Activated CD4-positive, alpha-beta memory T cell treated with anti-CD3 and anti-CD28 coated beads for 36 hours (primary cell): ENCODE measurements around the gene IGFALS. TPM values are rescaled to one million over a fixed set of nuclear protein-coding genes. Genes with fewer than 3 reads are reported as not detected.

Source experiments
- CTCF ChIA-PET: fragments of 350-600 bp; sonication (Branson Sonifier 250); formaldehyde crosslinking; loops from one replicate; lab custom pipeline; 2021; ENCODE audit warnings: antibody characterized with exemption, inconsistent platforms; lab: Charles Lee
- POLR2A ChIA-PET: fragments of 350-600 bp; sonication (Branson Sonifier 250); formaldehyde crosslinking; loops from one replicate; lab custom pipeline; 2021; ENCODE audit warnings: antibody characterized with exemption; lab: Charles Lee
- DNase-seq: peaks from one replicate; pipeline ENCODE4 v3.0.0-alpha.2; 2020
- H3K27ac Mint-ChIP-seq: one replicate; pipeline ENCODE4 v1.8.0; 2021; ENCODE audit warnings: mixed read lengths
- H3K27me3 Mint-ChIP-seq: one replicate; pipeline ENCODE4 v1.8.0; 2021; ENCODE audit warnings: mixed read lengths
- H3K36me3 Mint-ChIP-seq: one replicate; pipeline ENCODE4 v1.8.0; 2021; ENCODE audit warnings: mixed read lengths
- H3K4me1 Mint-ChIP-seq: one replicate; pipeline ENCODE4 v1.8.0; 2021; ENCODE audit warnings: low read depth, mixed read lengths
- H3K4me3 Mint-ChIP-seq: one replicate; pipeline ENCODE4 v1.8.0; 2021; ENCODE audit warnings: mild to moderate bottlenecking, mixed read lengths
- H3K9me3 Mint-ChIP-seq: one replicate; pipeline ENCODE4 v1.8.0; 2021; ENCODE audit warnings: mixed read lengths
- intact Hi-C: fragments of 100-400 bp; cut with micrococcal nuclease; formaldehyde crosslinking; loops from one replicate; pipeline ENCODE4 v1.15.1; 2023
- total RNA-seq, 2 experiments: library from RNA; stranded (reverse); gene quantifications; one replicate each; pipeline ENCODE4 v1.2.3, GENCODE V29; 2021

IGFALS gene
- total RNA-seq, 2 experiments from 2014 or later, result not detected

DNA sequence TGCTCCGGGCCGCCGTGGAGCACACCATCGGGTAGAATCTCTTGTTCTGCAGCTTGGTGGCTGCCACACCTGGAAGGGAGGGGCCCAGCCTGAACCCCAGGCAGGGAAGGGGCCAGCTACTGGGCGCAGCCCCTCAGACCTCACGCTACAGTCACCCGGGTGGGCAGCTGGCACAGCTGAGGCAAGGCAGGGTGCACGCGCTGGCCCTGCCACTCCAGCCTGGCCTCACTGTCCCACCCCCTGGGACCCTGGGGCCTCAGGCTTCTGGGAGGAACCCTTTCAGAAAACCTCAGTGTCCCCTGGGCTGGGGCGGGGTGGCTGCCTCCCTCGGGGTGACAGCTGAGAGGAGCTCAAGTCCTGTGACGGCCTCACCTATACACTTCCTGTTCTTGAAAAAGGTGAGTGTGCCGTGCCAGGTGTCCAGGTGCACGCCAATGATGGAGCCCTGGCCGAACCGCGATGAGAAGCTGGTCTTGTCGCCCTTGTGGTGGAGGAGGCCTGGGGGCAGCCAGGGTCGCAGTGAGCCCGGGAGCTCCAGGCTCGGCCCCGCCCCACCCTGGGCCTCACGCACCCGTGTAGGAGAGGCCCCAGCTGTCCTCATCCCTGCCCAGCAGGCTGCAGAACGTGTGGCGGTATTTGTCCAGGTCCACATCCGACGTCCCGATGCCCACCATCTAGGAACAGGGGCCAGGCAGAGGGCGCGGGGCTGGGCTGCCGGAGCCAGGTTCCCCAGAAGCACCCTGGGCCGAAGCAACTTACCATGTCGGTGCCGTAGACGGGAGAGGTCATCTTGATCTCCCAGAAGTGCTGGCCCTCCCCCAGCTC, 15.9 kb downstream of the IGFALS start:
- peaks cover 11% of the 10 kb centered on the region for H3K4me1 Mint-ChIP-seq
- H3K27me3 Mint-ChIP-seq, result no peaks in the 10 kb centered on the region
- H3K4me3 Mint-ChIP-seq, result no peak overlapping the region
- POLR2A ChIA-PET, result no interaction called here
- no peak for DNase-seq
- CTCF ChIA-PET, result no interaction called here
- no peak overlapping the region for H3K27ac Mint-ChIP-seq
- no peaks in the 10 kb centered on the region for H3K36me3 Mint-ChIP-seq
- no peaks in the 10 kb centered on the region for H3K9me3 Mint-ChIP-seq
- intact Hi-C loops, result no loop called here

DNA sequence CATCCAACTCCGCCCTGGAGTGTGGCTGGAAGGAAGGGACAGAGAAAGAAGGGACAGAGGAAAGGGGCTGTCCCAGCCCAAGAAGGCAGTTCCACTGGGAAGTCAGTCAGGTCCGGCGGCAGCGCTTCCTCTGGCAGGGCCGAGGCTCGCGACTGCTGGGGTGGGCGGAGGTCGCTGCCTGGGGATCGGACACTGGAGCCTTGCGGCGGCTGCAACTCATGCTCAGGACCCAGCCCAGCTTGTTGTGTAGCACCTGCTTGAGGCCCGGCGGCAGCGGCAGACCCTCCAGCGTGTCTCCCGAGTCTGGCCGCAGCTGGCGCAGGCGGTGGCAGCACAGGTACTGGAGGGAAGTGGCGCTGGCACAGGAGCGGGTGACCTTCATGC, 16.5 kb downstream of the IGFALS start:
- intact Hi-C loops, result no loop called here
- Mint-ChIP-seq H3K27ac (peak overlapping the region; percentile 18), H3K36me3 (peaks cover 6% of the 10 kb centered on the region), H3K4me3 (no peak overlapping the region), H3K4me1 (peaks cover 11% of the 10 kb centered on the region), H3K9me3 (no peaks in the 10 kb centered on the region), H3K27me3 (no peaks in the 10 kb centered on the region)
- no peak for DNase-seq
- ChIA-PET POLR2A (no interaction called here), CTCF (no interaction called here)

DNA sequence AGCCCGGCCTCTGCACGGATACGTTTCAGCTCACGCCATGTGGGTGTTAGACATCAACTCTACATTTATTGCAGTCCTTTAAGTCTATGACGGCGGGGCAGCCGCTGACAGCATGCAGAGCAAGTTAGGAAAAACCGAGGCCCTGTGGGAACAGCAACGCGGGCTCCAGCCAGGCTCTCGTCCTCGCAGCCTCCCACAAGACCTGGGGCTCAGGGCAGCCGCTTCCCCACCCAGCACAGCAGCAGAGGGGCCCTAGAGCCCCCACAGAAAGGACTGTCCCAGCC, 16.9 kb downstream of the IGFALS start:
- CTCF ChIA-PET, result no interaction called here
- H3K4me1 Mint-ChIP-seq, result peaks cover 9% of the 10 kb centered on the region
- no peaks in the 10 kb centered on the region for H3K27me3 Mint-ChIP-seq
- peaks cover 9% of the 10 kb centered on the region for H3K36me3 Mint-ChIP-seq
- H3K9me3 Mint-ChIP-seq, result no peaks in the 10 kb centered on the region
- peak overlapping the region; percentile 18 for H3K27ac Mint-ChIP-seq
- H3K4me3 Mint-ChIP-seq, result no peak overlapping the region
- POLR2A ChIA-PET, result no interaction called here
- DNase-seq, result no peak
- intact Hi-C loops, result no loop called here

DNA sequence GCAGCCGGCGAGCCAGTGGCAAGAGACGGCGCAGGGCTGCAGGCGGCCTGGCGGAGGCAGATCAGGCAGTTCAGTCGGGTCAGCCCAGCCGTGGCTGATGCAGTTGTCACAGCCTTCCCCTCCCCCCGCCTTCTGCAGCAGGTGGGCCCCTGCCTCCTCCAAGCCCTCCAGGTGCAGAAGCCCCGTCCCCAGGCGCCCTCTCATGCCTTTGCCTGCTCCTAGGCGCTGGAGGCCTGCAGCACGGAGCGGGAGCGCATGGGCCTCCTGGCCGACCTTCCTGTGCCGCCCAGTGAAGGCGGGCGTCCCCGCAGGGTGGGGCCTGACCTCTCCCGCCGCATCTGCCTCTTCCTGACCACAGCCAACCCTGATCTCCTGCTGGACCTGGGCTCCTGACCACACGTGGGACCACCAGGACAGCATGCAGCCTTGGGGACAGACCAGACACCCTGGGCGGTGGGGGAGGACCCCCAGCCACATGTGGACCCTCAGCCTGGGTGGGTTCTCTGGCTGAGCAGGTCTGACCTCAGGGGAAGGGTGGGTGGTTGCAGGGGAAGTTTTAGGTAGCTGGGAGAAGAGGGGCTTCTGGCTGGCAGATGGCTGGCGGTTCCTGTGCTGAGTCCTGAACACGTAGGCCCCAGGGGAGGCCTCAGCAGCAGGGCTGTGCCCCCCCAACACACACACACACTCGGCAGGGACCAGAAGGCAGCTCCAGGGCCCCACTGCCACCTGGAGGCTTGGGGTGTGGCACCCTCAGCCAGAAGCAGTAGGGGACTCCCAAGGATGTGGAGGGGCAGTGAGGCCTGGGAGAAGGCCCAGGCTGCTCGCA, 17.4 kb downstream of the IGFALS start:
- POLR2A ChIA-PET, result no interaction called here
- no peak overlapping the region for H3K4me3 Mint-ChIP-seq
- H3K27me3 Mint-ChIP-seq, result no peaks in the 10 kb centered on the region
- H3K4me1 Mint-ChIP-seq, result peaks cover 3% of the 10 kb centered on the region
- intact Hi-C loops, result no loop called here
- no peak for DNase-seq
- no peaks in the 10 kb centered on the region for H3K9me3 Mint-ChIP-seq
- H3K36me3 Mint-ChIP-seq, result peaks cover 9% of the 10 kb centered on the region
- no peak overlapping the region for H3K27ac Mint-ChIP-seq
- CTCF ChIA-PET, result interaction anchor here (1.2 kb wide), 1 partner anchor 154 kb away, joined by 3 read pairs; no protein-coding TSS in a partner anchor

DNA sequence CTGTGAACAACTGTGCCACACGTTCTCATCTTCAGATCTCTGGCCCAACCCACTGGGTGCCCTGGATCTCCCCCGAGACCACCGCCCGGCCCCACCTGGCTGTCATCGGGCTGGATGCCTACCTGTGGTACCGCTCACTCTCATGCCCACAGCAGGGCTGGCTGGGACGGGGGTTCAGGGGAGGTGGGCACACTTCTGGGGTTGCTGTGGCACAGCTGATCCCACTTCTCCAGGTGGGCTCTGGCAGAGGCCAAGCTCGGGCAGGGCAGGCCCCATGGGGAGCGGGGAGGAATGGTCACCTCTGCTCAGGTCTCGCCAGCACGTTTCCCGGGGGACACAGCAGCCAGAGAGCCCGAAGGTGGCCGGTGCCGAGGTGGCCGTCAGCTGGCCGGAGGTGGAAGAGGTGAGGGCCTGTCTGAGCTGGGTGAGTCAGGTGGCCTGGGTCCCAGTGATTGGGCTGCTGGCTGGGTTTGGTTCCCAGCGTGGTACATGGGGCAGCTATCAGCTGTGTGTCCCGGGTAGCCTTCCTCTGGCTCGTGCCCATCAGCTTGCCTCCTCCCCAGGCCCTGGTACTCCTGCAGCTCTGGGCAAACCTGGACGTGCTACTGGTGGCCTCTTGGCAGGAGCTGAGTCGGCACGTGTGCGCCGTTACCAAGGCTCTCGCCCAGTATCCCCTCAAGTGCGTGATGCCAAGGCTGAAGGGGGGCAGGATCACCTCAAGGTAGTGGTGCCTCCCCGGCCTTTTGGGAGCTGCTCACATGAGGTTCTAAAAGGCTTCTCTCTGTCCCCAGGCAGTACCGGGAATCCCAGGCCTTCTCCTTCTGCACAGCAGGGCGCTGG, 18.3 kb downstream of the IGFALS start:
- Mint-ChIP-seq H3K4me3 (no peak overlapping the region), H3K9me3 (no peaks in the 10 kb centered on the region), H3K27me3 (no peaks in the 10 kb centered on the region), H3K36me3 (peaks cover 13% of the 10 kb centered on the region), H3K4me1 (peaks cover 3% of the 10 kb centered on the region), H3K27ac (no peak overlapping the region)
- CTCF ChIA-PET, result interaction anchor here (0.6 to 4.8 kb wide), 4 partner anchors 8 to 155 kb away, joined by 3 to 42 read pairs (median 4); partner anchors contain the start of genes NUBP2 and SPSB3
- intact Hi-C loops, result no loop called here
- POLR2A ChIA-PET, result no interaction called here
- DNase-seq, result no peak

DNA sequence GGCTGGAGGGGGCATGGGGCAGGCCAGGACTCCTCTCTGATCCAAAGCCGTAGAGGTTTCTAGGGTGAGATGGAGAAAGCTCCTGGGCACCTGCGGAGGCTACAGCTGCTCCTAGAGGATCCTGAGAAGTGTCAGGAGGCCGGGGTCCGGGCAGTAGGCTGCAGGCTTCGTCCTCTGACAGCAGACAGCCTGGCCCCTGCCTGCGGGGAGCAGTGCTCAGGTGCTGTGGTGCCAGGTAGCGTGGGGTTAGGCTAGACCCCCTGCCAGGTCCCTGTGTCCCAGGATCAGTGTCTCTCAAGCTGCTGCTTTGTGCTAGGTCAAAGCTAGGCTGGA, 19.1 kb downstream of the IGFALS start:
- ChIA-PET CTCF (interaction anchor here (1.0 to 4.8 kb wide), 2 partner anchors 9 to 155 kb away, joined by 4 to 42 read pairs; partner anchors contain the start of genes NUBP2 and SPSB3), POLR2A (interaction anchor here (1.0 kb wide), 1 partner anchor 8 kb away, joined by 8 read pairs; the partner anchor contains the start of genes NUBP2 and SPSB3)
- DNase-seq, result no peak
- H3K4me1 Mint-ChIP-seq, result peaks cover 6% of the 10 kb centered on the region
- intact Hi-C loops, result loop anchor here (5.0 kb wide), 1 partner anchor 162 kb away; the partner anchor contains the start of genes CRAMP1 and IFT140
- H3K4me3 Mint-ChIP-seq, result no peak overlapping the region
- H3K9me3 Mint-ChIP-seq, result no peaks in the 10 kb centered on the region
- H3K27me3 Mint-ChIP-seq, result no peaks in the 10 kb centered on the region
- peaks cover 15% of the 10 kb centered on the region for H3K36me3 Mint-ChIP-seq
- H3K27ac Mint-ChIP-seq, result no peak overlapping the region

DNA sequence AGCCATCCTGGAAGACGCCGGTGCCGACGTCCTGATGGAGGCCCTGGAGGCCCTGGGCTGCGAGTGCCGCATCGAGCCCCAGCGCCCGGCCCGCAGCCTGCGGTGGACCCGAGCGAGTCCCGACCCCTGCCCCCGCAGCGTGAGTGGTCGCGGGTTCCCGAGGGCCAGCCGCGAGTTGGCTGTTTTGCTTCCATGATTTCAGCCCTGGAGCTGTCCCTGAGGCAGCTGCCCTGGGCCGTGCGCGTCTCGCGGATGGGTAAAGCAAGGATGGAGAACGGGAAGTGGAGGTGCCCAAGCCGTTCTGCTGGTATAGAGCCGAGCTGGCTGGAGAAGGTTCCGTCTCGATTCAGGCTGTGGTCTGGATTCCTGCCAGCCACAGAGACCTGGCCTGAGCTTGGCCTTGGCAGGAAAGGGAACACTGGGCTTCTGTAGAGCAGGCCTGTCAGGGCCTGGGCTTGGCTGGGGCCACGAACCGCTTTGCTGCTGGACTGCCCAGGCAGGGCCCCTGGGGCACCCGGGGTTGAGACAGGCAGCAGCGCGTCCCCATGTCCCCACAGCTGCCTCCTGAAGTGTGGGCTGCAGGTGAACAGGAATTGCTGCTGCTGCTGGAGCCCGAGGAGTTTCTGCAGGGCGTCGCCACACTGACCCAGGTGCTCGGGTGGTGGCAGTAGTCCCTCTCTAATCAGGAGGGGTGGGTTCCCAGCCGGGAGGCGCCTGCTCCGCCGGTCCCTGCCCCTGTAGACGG, 19.6 kb downstream of the IGFALS start:
- peak; percentile 38 for DNase-seq
- peaks cover 6% of the 10 kb centered on the region for H3K4me1 Mint-ChIP-seq
- POLR2A ChIA-PET, result interaction anchor here (1.0 kb wide), 1 partner anchor 9 kb away, joined by 8 read pairs; the partner anchor contains the start of genes NUBP2 and SPSB3
- H3K9me3 Mint-ChIP-seq, result no peaks in the 10 kb centered on the region
- H3K36me3 Mint-ChIP-seq, result peaks cover 15% of the 10 kb centered on the region
- H3K4me3 Mint-ChIP-seq, result peak overlapping the region; percentile 94
- intact Hi-C loops, result loop anchor here (1.0 to 5.0 kb wide), 3 partner anchors 8 to 353 kb away; partner anchors contain the start of genes CRAMP1, IFT140, NUBP2 and SPSB3
- CTCF ChIA-PET, result interaction anchor here (0.7 to 4.8 kb wide), 5 partner anchors 9 to 381 kb away, joined by 3 to 42 read pairs (median 4); partner anchors contain the start of genes MAPK8IP3, NUBP2, SPSB3 and TRAF7
- H3K27me3 Mint-ChIP-seq, result no peaks in the 10 kb centered on the region
- peak overlapping the region; percentile 69 for H3K27ac Mint-ChIP-seq

DNA sequence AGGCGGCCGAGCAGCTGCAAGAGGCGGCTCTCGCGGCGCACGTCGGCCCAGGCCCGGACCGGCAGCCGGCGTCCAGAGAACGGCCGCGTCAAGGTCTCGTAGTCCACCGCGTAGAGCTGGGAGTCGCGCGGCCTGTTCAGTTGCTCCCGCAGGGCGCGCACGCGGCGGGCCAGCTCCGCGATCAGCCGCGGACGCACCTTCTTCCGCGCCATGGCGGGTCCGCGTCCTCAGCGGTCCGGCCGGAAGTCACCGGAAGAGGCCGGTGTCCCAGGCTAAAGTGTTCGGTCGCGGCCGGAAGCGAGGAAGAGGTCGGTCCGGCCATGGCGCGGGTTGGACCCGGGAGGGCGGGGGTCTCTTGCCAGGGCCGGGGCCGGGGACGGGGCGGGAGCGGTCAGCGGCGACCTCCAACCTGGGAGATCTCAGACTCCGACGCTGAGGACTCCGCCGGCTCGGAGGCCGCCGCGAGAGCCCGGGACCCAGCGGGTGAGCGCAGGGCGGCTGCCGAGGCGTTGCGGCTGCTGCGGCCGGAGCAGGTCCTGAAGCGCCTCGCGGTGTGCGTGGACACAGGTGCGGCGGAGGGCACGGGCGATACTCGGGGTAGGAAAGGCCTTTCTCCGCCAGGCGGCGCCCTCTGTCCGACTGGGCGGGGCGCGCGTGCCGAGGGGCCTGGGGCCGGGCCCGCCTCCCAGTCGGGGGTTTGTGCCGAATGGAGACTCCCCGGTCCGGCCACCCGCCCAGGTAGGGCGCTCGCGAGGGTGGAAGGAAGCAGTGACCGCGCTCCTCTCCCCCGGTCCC, 20.4 kb downstream of the IGFALS start, which contains the start of gene MRPS34:
TSS of gene MRPS34 (minus strand) at position 227 of the 795 bp plus-strand sequence. CDS start at position 212, 15 bp downstream.
- H3K4me3 Mint-ChIP-seq, result peak within 1 kb of the TSS; percentile 94
- H3K27ac Mint-ChIP-seq, result peak within 1 kb of the TSS; percentile 94
- peak; percentile 87 for DNase-seq
- H3K36me3 Mint-ChIP-seq, result peaks cover 16% of the 10 kb centered on the region
- ChIA-PET POLR2A (interaction anchor here (1.0 to 5.3 kb wide), 4 partner anchors 8 to 192 kb away, joined by 3 to 56 read pairs (median 6); partner anchors contain the start of genes NUBP2, RPS2 and SPSB3), CTCF (interaction anchor here (0.7 to 4.8 kb wide), 5 partner anchors 10 to 382 kb away, joined by 3 to 42 read pairs (median 3); partner anchors contain the start of genes JPT2, MAPK8IP3, NUBP2 and SPSB3)
- no peaks in the 10 kb centered on the region for H3K27me3 Mint-ChIP-seq
- intact Hi-C loops, result loop anchor here (1.0 to 5.0 kb wide), 3 partner anchors 9 to 352 kb away; partner anchors contain the start of genes CRAMP1, IFT140, NUBP2 and SPSB3
- H3K9me3 Mint-ChIP-seq, result no peaks in the 10 kb centered on the region
- peaks cover 6% of the 10 kb centered on the region for H3K4me1 Mint-ChIP-seq

DNA sequence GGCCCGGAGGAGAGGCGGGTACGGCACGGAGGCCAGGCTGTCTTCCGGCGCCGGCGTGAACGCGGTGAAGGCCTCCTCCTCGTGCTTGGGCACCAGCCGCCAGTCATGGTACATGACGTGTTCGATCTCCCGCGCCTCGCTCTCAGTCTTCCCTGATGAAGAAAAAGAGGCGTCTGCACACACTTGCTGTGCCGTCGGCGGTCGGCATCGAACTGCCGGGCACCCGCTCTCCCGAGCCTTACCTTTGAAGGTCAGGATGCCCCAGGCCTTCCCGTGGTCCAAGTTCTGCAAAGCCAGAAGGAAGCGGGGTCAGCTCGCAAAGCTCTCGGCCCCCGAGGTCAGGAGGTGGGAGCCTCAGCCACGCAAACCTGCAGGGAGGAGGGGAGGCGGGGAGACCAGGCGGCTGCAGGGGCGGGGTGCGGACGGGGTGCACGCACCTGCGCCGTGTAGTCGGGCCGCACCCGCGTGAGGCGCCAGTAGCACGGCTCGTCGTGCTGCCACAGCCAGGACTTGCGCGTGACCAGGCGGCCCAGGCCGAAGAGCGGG, 21.1 kb downstream of the IGFALS start, which contains the start of gene EME2:
TSS of gene EME2 (plus strand) at position 449 of the 546 bp plus-strand sequence. CDS start 418 bp downstream, outside the sequence.
- no peaks in the 10 kb centered on the region for H3K9me3 Mint-ChIP-seq
- peaks cover 19% of the 10 kb centered on the region for H3K36me3 Mint-ChIP-seq
- peak; percentile 74 for DNase-seq
- peak within 1 kb of the TSS; percentile 94 for H3K4me3 Mint-ChIP-seq
- intact Hi-C loops, result loop anchor here (2.0 to 5.0 kb wide), 2 partner anchors 160 to 352 kb away; partner anchors contain the start of genes CRAMP1, IFT140 and UQCC4
- ChIA-PET CTCF (interaction anchor here (1.1 to 4.8 kb wide), 4 partner anchors 11 to 157 kb away, joined by 3 to 42 read pairs (median 8); partner anchors contain the start of genes JPT2, MAPK8IP3, NUBP2 and SPSB3), POLR2A (interaction anchor here (0.6 to 5.3 kb wide), 5 partner anchors 9 to 444 kb away, joined by 3 to 56 read pairs (median 4); partner anchors contain the start of genes NUBP2, RPS2 and SPSB3)
- H3K27me3 Mint-ChIP-seq, result no peaks in the 10 kb centered on the region
- H3K4me1 Mint-ChIP-seq, result peaks cover 6% of the 10 kb centered on the region
- H3K27ac Mint-ChIP-seq, result peak within 1 kb of the TSS; percentile 94
